Measurements from ENCODE around the gene ARHGEF40.
A peak's percentile ranks its signal among the peaks of the same experiment; 100 is the strongest.
"Not testable (repeated sequence)": the region's sequence is repeated elsewhere in the genome, so short reads cannot be mapped to it uniquely, and the experiment has no call there.

Gene ARHGEF40

DNA sequence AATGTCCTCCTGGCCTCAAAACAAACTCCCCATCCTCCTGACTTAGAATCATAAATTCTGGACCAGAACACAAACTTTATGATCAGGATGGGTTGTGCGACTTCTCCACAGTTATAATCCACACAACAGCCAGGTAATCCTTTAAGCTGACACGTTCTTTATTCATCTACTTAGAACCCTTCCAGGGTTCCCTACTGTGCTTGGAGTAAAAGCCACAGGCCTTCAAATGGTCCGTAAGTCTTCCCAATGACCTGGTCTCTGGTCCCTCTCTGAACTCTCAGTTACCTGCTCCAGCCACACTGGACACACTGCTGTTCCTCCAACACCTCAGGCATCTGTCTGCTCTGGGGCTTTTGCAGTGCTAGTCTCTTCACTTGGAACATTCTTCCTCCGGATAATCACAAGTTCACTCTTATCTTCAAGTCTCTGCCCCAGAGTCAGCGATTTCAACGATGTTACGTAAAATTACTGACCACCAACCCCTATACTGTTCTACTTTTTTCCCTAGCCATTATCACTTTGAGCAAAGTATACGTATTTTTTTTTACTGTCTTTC is 29.7 kb upstream of the ARHGEF40 start:
- DNase-seq = no peak

DNA sequence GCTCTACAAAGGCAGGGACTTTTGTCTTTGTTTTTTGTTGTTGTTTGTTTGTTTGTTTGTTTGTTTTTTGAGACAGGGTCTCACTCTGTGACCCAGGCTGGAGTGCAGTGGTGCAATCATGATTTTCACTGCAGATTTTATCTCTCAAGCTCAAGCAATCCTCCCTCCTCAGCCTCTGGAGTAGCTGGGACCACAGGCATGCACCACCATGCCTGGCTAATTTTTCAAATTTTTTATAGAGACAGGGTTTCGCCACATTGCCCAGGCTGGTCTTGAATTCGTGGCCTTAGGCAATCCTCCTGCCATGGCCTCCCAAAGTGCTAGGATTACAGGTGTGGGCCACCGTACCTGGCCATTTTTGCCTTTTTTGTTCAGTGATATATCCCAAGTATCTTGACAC is 29.2 kb upstream of the ARHGEF40 start:
- not testable (repeated sequence) for DNase-seq

DNA sequence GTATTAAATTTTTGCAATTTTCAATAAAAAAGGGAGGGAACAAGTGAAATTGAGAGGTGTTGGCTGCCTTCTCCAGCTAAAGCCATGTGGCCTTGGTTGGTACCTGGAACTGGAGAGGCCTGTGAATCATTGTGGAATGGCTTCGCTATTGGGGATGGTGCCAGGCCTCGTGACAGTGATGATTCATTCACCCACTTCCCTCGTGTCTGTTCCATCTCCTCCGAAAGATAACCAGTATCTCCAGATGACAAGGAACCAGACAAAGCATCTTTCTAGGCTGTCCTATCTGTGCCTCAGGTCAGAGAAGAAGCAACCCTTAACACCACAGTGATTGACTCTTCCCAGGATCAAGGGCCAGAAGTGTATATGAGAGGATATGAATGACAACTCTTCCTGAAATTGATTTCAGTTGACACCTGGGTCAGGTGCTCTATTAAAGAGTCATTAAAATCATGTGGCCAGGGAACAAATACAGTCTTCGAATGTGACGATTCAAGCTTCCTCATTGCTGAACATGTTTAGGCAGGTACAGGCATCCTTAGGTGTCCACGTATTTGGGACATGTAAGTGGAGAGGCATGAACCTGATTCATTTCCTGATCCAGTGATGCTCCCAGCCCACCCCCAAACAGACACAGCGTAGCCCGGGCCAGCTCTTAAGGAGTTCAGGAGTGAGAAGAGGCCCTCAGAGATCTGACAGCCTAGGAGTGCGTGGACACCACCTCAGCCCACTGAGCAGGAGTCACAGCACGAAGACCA is 28.2 kb upstream of the ARHGEF40 start, which contains the start of gene RNASE7:
RNASE7 (plus strand) TSS at position 687 of the 758 bp plus-strand sequence. CDS start 631 bp downstream, outside the sequence.
- DNase-seq = no peak

DNA sequence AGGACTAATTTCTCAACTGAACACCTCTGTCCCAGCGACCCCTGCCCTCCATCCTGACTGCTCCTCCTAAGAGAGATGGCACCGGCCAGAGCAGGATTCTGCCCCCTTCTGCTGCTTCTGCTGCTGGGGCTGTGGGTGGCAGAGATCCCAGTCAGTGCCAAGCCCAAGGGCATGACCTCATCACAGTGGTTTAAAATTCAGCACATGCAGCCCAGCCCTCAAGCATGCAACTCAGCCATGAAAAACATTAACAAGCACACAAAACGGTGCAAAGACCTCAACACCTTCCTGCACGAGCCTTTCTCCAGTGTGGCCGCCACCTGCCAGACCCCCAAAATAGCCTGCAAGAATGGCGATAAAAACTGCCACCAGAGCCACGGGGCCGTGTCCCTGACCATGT is 27.2 kb upstream of the ARHGEF40 start:
- DNase-seq = no peak

DNA sequence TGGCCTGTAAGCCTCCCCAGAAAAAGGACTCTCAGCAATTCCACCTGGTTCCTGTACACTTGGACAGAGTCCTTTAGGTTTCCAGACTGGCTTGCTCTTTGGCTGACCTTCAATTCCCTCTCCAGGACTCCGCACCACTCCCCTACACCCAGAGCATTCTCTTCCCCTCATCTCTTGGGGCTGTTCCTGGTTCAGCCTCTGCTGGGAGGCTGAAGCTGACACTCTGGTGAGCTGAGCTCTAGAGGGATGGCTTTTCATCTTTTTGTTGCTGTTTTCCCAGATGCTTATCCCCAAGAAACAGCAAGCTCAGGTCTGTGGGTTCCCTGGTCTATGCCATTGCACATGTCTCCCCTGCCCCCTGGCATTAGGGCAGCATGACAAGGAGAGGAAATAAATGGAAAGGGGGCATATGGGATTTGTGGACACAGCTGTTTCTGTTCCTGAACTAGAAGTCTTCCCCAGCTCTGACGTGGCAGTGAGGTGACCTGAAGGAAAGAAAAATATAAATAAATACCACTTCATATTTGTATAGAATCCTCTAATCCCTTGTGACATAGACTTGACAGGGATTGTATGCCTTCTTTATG is 26.6 kb upstream of the ARHGEF40 start:
- DNase-seq = peak; percentile 10

DNA sequence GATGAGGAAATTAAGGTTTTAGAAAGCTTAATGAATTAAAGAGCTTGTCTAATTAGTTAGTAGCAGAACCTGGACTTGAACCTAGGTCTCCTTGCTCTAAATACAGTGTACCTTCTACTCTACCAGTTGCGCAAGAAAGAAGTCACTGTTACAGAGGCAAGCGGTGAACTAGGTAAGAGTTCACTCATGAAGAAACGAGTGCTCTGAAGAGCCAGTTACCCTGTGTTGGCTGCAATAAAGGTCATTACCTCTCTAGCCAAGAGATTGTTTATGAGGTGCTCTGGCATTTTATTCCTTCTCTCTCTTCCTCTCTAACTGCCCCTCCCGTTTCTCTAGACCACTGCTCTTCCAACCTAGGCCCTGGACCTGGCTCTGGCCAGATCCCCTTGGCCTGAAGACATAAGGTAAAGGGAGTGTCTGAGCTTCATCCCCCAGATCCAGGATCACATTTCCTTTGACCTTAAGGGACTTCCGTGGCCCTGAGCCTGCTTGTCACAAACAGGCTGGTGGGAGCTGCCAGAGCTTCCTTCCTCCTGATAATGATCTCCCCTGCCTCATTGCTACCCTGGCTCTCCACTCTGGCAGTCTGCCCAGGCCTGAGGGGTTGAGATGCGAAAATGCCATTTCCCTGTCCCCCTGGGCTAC is 26.0 kb upstream of the ARHGEF40 start:
- no peak for DNase-seq

DNA sequence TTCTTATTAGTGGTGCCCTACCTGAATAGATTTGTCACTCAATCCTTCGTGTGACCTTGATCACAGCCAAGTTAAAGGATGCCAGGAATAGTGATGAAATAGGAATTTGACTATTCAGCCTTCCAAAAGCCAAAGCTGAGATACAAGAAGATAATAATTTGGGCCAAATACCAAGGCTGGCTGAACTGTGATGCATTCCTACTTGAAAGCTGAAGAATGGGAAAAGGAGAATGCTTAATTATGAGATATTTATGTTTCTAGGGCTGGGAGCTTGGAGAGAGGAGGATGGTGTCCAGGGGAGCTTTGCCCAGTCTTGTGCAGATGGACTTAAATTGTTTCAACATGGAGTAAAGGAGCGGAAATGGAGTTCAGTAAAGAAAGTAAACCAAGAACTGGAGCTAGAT is 22.7 kb upstream of the ARHGEF40 start:
- no peak for DNase-seq

DNA sequence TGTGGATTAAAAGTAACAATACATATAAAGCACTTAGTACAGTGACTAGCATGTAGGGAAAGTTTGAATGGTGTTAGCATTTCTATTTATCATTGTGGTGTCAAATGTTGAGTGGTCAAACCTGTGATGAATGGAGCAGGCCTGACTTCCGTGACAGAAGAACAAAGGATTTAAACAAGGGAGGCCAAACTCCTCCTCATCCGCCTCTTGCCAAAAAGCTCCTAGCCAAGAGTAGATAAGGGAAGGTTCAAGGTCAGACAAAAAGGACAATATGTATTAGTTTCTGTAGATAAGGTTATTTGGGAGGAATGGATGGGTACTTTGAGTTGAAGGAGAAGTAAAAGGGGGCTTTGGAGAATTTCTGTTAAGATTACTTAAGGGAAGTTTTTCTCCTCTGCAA is 21.5 kb upstream of the ARHGEF40 start:
- no peak for DNase-seq

DNA sequence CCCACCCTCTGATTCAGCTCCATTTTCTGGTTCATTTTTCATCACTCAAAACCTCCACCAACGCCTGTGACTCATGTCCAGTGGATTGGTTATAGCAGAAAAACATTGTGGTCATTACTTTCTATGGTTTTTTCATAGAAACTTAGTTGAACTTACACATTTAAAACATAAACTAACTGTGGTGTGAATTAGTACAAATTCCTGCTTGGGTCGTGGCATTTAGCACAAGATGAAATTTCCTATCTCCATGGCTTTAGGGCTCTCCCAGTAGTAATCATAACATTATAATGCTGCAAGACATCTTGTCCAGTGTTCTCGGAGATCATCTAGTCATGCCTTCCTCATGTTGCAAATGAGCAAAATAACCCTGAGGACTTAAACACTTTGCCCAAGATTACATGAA is 20.8 kb upstream of the ARHGEF40 start:
- no peak for DNase-seq

DNA sequence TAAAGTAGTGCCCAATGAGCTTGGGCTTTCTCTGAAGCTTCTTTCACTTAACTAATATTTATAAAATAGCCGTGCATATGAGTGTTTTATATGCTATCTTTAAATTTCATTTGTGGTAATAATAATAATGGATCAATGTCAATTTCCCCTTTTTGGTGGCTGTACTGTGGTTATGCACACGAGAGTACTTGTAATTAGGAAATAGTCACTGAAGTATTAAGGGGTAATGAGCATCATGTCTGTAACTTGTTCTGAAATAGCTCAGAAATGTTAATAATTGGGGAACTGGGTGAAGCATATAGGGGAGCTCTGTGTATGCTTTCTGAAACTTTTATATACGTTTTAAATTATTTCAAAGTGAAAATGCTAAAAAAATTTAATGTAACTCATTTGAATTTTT is 19.5 kb upstream of the ARHGEF40 start:
- DNase-seq = no peak

DNA sequence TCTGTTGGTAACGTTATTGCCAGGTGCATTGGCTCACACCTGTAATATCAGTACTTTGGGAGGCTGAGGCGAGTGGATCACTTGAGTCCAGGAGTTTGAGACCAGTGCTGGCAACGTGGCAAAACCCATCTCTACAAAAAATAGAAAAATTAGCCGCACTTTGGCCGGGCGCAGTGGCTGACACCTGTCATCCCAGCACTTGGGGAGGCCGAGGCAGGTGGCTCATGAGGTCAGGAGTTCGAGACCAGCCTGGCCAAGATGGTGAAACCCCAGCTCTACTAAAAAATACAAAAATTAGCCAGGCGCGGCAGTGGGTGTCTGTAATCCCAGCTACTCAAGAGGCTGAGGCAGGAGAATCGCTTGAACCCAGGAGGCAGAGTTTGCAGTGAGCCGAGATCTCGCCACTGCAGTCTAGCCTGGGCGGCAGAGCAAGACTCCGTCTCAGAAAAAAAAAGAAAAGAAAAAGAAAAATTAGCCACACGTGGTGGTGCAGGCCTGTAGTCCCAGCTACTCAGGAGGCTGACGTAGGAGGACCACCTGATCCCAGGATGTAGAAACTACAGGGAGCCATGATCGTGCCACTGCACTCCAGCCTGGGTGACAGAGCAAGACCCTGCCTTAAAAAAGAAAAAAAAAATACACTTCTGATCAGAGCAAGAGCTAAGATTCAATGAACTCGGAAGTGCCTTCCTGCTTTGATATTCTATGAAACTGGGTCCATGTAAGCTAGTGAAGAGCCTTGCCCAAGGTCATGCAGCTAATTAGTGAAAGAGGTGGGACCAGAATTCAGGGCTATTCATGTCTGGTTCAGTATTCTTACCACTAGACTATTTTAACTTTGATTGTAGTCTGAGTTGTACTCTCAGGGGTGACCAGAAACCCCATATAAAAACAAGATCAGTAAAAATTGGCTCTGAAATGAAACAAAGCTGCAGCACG is 16.7 kb upstream of the ARHGEF40 start:
- DNase-seq = no peak

DNA sequence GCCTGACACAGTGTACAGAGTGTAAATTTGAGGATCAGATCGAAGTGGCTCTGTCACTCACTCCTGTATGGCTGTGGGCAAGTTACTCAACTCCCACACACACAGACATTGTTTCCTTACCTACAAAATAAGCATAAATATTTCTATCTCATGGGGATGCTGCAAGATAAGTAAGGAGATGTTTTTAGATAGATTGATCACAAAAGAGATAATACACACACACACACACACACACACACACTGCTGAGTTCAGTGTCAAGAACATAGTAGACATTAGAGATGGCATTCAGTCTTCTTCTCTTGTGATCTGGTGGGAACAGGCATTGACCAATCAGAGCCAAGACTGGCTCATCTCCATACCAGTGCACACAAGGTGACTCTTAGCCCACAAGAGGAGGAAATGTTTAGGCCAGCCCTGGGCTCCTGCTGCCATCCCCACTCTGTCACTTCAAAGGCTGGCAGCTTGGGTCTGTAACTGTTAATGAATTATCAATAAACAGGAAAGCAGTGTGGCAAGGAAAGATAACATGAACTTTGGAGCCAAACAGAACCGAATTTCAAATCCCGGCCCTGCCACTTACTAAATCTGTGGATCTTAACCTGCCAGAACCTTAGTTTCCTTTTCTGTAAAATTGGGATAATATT is 15.9 kb upstream of the ARHGEF40 start:
- DNase-seq = no peak

DNA sequence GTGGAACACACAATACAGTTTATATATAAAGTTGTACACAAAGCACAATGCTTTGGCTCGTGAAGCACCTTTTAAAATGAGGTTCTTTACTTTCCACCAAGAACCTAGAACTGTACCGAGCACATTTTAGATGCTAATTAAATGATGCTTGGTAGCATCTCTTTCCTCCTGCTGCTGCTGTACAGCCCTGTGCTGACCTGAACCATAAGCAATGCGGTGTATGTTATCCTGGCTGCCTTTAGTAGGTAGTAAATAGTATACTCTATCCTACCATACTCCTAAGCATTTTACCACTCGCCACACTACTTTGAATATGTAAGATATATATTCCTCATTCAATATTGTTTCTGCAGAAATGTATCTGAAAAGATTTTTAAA is 15.3 kb upstream of the ARHGEF40 start:
- DNase-seq = no peak

DNA sequence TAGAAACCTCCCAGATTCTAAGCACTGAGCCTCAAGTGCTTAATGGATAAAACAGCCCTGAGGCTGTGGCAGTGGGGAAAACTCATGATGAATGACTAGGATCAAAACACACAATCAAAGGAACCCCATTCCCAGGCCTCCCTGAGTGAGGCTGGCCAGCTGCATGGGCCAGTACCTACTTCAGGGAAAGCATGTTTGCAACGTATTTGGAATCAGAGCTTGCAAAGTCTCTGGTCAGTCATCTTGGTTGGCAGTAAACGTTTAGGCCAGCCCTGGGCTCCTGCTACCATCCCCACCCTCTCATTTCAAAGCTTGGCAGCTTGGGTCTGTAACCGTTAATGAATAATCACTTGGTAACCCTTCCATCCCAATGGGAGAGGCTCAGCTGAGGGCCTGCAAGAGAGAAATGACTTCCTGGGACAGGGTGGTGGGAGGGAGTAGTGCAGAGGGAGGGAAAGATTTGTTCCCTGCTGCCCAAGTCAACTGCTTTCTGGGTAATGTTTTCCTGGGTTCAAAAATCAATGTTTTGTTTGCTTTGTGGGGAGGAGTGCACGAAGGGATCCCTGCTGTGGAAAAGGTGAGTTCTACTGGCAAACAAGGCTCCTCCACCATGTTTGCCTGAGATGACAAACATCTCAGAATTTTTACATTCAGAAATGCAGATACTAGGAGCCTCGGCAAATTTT is 14.5 kb upstream of the ARHGEF40 start:
- no peak for DNase-seq

DNA sequence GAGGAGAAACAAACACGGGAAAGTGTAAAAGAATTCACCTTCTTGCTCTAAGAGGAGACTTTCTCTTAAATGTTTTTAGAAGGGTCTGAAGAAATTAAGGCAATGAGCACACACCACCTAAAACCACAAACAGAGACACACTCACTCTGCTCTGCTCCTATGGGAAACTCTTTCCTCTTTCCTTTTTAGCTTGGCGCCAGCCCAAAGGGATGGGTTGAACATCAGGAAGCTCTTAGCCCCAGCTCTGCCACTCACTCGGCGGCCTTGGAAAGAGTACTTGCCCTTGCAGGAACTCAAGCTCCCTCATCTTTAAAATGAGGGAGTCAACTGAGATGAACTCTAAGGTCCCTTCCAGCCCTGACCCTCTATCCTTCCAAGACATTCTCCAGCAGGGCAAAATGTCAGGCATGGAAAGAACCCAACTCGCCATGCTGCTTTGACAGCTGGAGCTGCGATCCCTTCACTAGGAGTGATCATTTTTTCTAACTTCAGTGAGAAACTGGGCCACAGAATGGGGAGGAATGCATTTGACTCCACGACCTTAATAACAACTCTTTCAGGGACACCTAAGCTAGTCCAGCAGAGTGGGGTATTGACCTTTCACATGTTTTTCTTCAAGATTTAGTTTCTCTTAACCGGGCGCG is 13.5 kb upstream of the ARHGEF40 start:
- no peak for DNase-seq

DNA sequence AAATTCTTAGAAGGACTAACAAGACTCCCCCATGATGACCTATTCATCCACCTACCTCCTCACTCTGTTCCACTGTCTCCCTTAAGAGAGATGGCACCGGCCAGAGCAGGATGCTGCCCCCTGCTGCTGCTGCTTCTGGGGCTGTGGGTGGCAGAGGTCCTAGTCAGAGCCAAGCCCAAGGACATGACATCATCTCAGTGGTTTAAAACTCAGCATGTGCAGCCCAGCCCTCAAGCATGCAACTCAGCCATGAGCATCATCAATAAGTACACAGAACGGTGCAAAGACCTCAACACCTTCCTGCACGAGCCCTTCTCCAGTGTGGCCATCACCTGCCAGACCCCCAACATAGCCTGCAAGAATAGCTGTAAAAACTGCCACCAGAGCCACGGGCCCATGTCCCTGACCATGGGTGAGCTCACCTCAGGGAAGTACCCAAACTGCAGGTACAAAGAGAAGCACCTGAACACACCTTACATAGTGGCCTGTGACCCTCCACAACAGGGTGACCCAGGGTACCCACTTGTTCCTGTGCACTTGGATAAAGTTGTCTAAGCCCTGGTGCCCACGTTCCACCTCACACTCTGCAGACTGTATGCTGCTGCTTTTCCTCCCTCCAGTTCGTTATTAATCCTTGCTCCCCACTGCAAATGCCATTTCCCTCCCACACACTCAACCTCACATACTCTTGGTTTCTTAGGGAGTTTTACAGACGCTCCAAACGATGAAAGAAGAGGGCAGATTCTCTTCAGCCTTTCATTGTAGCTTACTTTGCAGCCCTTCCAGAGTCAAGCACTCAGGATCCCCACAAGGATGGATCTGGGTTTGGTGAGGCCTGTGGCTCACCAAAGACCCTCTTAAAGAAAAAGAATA is 12.1 kb upstream of the ARHGEF40 start, which contains the start of gene RNASE8:
RNASE8 (plus strand) TSS at position 20 of the 873 bp plus-strand sequence; CDS start at position 91, 71 bp downstream.
- no peak for DNase-seq

DNA sequence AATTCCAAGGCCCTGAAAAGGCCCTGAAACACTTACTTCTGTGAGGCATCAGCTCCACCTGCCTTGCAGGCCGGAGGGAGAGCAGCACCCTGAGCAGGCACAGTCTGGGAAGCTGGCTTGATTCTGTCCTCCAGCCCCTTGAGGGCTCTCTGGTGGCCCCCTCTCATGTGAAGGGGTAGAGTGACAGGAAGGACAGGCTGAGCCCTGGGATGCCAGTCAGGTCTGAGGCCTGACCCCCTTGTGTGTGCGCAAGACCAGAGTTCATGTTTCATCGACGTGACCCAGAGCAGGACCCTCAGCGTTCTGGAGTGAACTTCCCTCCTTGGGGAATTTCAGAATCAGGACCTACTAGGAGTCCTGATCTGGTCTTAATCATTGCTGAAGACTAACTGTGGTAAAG is 11.2 kb upstream of the ARHGEF40 start:
- no peak for DNase-seq

DNA sequence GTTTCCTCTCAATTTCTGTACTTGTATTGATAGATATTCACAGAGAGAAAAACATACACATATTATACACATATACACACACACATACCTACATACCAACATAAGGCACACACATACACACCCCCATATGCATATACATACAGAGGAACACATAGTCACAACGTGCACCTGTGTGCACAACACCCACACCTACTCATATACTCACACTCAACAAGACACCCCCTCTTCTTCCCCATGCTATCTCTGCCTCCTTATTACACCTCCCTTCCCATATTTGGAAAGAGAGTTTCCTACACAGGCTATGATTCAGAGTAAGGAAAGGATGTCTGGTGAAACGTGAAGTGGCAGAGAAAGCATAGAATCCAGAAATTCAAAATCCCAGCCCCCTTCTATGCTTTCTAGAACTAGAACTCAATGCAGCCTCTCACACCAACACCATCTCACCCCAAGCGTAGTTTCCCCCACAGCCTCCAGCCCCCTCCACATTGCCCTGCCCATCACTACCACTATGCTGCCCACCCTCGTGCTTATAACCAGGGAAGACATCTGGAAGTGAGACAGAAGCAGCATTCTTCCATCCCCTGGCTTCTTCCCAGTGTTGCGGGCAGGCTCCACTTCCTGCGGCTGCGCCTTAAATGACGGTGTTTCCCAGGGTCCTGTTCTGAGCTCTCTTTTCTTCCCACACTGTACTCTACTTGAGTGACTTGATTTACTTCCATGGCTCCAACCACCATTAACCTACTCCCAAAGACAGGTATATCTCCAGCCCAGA is 10.1 kb upstream of the ARHGEF40 start:
- DNase-seq = no peak

Data from NCI-H1694 (cell line).